Measurements from ENCODE around the gene ARHGAP6. TPM values are rescaled to one million over a fixed set of nuclear protein-coding genes. Genes with fewer than 3 reads are reported as not detected.

ARHGAP6 gene
- total and polyA plus RNA-seq, 2 experiments from 2014 or later, result 0.26 to 0.59 TPM

DNA sequence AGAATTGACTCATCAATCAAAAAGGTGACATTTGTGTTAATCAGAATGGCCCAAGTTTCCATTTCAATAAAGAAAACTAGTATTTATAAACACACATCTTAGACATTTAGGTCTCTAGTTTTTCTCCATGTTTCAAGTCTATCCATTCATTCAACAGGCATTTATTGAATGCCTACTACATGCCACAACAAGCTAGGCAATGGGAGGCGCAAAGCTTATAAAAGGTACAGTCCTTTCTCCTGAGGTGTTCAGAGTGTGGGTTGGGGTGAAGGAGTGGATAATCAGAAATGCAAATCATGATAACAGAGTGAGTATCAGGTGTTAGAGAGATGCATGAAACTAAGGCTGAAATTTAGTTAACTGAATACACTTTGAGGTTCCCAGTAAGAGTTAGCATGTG, 476.6 kb downstream of the ARHGAP6 start (continued):
- TF ChIP-seq, protein P1, sequence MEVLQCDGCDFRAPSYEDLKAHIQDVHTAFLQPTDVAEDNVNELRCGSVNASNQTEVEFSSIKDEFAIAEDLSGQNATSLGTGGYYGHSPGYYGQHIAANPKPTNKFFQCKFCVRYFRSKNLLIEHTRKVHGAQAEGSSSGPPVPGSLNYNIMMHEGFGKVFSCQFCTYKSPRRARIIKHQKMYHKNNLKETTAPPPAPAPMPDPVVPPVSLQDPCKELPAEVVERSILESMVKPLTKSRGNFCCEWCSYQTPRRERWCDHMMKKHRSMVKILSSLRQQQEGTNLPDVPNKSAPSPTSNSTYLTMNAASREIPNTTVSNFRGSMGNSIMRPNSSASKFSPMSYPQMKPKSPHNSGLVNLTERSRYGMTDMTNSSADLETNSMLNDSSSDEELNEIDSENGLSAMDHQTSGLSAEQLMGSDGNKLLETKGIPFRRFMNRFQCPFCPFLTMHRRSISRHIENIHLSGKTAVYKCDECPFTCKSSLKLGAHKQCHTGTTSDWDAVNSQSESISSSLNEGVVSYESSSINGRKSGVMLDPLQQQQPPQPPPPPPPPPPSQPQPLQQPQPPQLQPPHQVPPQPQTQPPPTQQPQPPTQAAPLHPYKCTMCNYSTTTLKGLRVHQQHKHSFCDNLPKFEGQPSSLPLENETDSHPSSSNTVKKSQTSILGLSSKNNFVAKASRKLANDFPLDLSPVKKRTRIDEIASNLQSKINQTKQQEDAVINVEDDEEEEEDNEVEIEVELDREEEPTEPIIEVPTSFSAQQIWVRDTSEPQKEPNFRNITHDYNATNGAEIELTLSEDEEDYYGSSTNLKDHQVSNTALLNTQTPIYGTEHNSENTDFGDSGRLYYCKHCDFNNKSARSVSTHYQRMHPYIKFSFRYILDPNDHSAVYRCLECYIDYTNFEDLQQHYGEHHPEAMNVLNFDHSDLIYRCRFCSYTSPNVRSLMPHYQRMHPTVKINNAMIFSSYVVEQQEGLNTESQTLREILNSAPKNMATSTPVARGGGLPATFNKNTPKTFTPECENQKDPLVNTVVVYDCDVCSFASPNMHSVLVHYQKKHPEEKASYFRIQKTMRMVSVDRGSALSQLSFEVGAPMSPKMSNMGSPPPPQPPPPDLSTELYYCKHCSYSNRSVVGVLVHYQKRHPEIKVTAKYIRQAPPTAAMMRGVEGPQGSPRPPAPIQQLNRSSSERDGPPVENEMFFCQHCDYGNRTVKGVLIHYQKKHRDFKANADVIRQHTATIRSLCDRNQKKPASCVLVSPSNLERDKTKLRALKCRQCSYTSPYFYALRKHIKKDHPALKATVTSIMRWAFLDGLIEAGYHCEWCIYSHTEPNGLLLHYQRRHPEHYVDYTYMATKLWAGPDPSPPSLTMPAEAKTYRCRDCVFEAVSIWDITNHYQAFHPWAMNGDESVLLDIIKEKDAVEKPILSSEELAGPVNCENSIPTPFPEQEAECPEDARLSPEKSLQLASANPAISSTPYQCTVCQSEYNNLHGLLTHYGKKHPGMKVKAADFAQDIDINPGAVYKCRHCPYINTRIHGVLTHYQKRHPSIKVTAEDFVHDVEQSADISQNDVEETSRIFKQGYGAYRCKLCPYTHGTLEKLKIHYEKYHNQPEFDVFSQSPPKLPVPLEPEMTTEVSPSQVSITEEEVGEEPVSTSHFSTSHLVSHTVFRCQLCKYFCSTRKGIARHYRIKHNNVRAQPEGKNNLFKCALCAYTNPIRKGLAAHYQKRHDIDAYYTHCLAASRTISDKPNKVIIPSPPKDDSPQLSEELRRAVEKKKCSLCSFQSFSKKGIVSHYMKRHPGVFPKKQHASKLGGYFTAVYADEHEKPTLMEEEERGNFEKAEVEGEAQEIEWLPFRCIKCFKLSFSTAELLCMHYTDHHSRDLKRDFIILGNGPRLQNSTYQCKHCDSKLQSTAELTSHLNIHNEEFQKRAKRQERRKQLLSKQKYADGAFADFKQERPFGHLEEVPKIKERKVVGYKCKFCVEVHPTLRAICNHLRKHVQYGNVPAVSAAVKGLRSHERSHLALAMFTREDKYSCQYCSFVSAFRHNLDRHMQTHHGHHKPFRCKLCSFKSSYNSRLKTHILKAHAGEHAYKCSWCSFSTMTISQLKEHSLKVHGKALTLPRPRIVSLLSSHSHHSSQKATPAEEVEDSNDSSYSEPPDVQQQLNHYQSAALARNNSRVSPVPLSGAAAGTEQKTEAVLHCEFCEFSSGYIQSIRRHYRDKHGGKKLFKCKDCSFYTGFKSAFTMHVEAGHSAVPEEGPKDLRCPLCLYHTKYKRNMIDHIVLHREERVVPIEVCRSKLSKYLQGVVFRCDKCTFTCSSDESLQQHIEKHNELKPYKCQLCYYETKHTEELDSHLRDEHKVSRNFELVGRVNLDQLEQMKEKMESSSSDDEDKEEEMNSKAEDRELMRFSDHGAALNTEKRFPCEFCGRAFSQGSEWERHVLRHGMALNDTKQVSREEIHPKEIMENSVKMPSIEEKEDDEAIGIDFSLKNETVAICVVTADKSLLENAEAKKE (CRISPR knock-in tag; IDR thresholded peaks at IDR 0.05), result no peak
- no peak for TF ChIP-seq STAT1 (IDR thresholded peaks at IDR 0.05; ENCODE audit: unreplicated experiment)

- Mint-ChIP-seq H3K9me3 (no peaks in the 10 kb centered on the region), H3K4me3 (no peak overlapping the region), H3K4me1 (no peaks in the 10 kb centered on the region), H3K36me3 (ENCODE audit: low read depth) (no peaks in the 10 kb centered on the region), H3K27ac (no peak overlapping the region), H3K27me3 (ENCODE audit: insufficient read depth, low read depth, poor library complexity) (no peaks in the 10 kb centered on the region)
- Histone ChIP-seq H3K4me2 (no peak overlapping the region), H4K20me1 (replicated peaks; ENCODE audit: insufficient read depth) (no peaks in the 10 kb centered on the region), H3K4me1 (ENCODE audit: insufficient read depth) (no peaks in the 10 kb centered on the region), H3K27me3 (ENCODE audit: insufficient read depth) (no peaks in the 10 kb centered on the region), H3K9me2 (ENCODE audit: insufficient read depth) (no peaks in the 10 kb centered on the region), H3K36me3 (ENCODE audit: insufficient read depth) (no peaks in the 10 kb centered on the region), H3K27ac (ENCODE audit: low read depth) (no peak overlapping the region), H3K4me3 (no peak overlapping the region), H3F3A (replicated peaks; ENCODE audit: low read depth) (no peaks in the 10 kb centered on the region), H2AFZ (no peak overlapping the region), H3K79me2 (replicated peaks; ENCODE audit: insufficient read depth) (no peaks in the 10 kb centered on the region)
- no peak for DNase-seq (ENCODE audit: low spot score)
- ATAC-seq, result no peak
- TF ChIP-seq ZNF114 (CRISPR knock-in tag; IDR thresholded peaks at IDR 0.05), result no peak
- TF ChIP-seq, protein P1 (CRISPR knock-in tag; IDR thresholded peaks at IDR 0.05), result no peak
- TF ChIP-seq, protein P2, sequence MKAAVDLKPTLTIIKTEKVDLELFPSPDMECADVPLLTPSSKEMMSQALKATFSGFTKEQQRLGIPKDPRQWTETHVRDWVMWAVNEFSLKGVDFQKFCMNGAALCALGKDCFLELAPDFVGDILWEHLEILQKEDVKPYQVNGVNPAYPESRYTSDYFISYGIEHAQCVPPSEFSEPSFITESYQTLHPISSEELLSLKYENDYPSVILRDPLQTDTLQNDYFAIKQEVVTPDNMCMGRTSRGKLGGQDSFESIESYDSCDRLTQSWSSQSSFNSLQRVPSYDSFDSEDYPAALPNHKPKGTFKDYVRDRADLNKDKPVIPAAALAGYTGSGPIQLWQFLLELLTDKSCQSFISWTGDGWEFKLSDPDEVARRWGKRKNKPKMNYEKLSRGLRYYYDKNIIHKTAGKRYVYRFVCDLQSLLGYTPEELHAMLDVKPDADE (IDR thresholded peaks at IDR 0.05), result no peak
- TF ChIP-seq, protein P3, sequence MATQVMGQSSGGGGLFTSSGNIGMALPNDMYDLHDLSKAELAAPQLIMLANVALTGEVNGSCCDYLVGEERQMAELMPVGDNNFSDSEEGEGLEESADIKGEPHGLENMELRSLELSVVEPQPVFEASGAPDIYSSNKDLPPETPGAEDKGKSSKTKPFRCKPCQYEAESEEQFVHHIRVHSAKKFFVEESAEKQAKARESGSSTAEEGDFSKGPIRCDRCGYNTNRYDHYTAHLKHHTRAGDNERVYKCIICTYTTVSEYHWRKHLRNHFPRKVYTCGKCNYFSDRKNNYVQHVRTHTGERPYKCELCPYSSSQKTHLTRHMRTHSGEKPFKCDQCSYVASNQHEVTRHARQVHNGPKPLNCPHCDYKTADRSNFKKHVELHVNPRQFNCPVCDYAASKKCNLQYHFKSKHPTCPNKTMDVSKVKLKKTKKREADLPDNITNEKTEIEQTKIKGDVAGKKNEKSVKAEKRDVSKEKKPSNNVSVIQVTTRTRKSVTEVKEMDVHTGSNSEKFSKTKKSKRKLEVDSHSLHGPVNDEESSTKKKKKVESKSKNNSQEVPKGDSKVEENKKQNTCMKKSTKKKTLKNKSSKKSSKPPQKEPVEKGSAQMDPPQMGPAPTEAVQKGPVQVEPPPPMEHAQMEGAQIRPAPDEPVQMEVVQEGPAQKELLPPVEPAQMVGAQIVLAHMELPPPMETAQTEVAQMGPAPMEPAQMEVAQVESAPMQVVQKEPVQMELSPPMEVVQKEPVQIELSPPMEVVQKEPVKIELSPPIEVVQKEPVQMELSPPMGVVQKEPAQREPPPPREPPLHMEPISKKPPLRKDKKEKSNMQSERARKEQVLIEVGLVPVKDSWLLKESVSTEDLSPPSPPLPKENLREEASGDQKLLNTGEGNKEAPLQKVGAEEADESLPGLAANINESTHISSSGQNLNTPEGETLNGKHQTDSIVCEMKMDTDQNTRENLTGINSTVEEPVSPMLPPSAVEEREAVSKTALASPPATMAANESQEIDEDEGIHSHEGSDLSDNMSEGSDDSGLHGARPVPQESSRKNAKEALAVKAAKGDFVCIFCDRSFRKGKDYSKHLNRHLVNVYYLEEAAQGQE (IDR thresholded peaks at IDR 0.05; ENCODE audit: unreplicated experiment), result no peak
These were observed 477.1 kb downstream of the ARHGAP6 start for GRCh38 chrX:11188664-11189063.
